HUES6 (cell line): Measurements from ENCODE around the gene ASB6.
A peak's percentile ranks its signal among the peaks of the same experiment; 100 is the strongest.
"Not testable (repeated sequence)": the region's sequence is repeated elsewhere in the genome, so short reads cannot be mapped to it uniquely, and the experiment has no call there.

Source experiments
- H3K27ac ChIP-seq: 2 replicates; pipeline ENCODE4 v1.7.0; 2013; ENCODE audit warnings: low read depth, mild to moderate bottlenecking, low read length, inconsistent platforms
- H3K27me3 ChIP-seq: 2 replicates; pipeline ENCODE4 v1.6.1; 2013; ENCODE audit warnings: low read length; ENCODE audit not compliant: control insufficient read depth, insufficient read depth
- H3K36me3 ChIP-seq: 2 replicates; pipeline ENCODE4 v1.6.1; 2013; ENCODE audit warnings: low read length; ENCODE audit not compliant: control insufficient read depth, insufficient read depth
- H3K4me1 ChIP-seq: 2 replicates; pipeline ENCODE4 v1.6.1; 2013; ENCODE audit warnings: low read length; ENCODE audit not compliant: control insufficient read depth, insufficient read depth
- H3K4me3 ChIP-seq: 2 replicates; pipeline ENCODE4 v1.5.1; 2013; ENCODE audit warnings: low read depth, low read length
- H3K9ac ChIP-seq: one replicate; pipeline ENCODE4 v1.6.1; 2013; ENCODE audit warnings: mild to moderate bottlenecking, low read length
- H3K9me3 ChIP-seq: 2 replicates; pipeline ENCODE4 v1.6.1; 2013; ENCODE audit warnings: low read depth, low read length; ENCODE audit not compliant: control insufficient read depth, insufficient read depth

The ASB6 gene

DNA sequence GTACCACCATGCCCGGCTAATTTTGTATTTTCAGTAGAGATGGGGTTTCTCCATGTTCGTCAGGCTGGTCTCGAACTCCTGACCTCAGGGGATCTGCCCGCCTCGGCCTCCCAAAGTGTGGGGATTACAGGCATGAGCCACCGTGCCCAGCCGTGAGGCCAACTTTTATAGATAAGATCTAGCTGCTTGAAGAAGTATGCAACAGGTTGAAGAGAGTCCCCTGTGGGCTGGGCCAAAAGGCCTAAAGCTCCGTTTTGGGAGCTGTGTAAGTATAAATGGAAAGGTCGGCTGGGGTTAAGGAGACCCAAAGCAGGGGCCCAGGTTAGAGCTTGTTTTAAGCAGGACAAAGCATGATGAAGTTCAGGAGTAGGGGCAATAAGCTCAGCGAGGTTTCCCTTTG, 49.2 kb downstream of the ASB6 start:
- not testable (repeated sequence) for H3K9me3 ChIP-seq, H3K4me3 ChIP-seq, H3K27ac ChIP-seq, H3K9ac ChIP-seq, H3K36me3 ChIP-seq
- H3K27me3 ChIP-seq: peaks cover 40% of the 10 kb centered on the region
- H3K4me1 ChIP-seq: peaks cover 35% of the 10 kb centered on the region

- H3K27ac ChIP-seq: no peak overlapping the region
- no peaks in the 10 kb centered on the region for H3K9me3 ChIP-seq
- H3K27me3 ChIP-seq: peaks cover 40% of the 10 kb centered on the region
- H3K4me1 ChIP-seq: peaks cover 39% of the 10 kb centered on the region
- no peak overlapping the region for H3K9ac ChIP-seq
- peak overlapping the region; percentile 16; the same call in 1 of the 2 replicates for H3K4me3 ChIP-seq
- H3K36me3 ChIP-seq: no peaks in the 10 kb centered on the region
Observed at GRCh38 chr9:129591916-129592315, 50.0 kb downstream of the ASB6 start.

- H3K9me3 ChIP-seq: no peaks in the 10 kb centered on the region
- H3K4me3 ChIP-seq: no peak overlapping the region
- H3K9ac ChIP-seq: no peak overlapping the region
- no peak overlapping the region for H3K27ac ChIP-seq
- H3K36me3 ChIP-seq: no peaks in the 10 kb centered on the region
- peaks cover 40% of the 10 kb centered on the region for H3K27me3 ChIP-seq
- peaks cover 35% of the 10 kb centered on the region for H3K4me1 ChIP-seq
Observed at GRCh38 chr9:129590466-129590865, 51.5 kb downstream of the ASB6 start.

DNA sequence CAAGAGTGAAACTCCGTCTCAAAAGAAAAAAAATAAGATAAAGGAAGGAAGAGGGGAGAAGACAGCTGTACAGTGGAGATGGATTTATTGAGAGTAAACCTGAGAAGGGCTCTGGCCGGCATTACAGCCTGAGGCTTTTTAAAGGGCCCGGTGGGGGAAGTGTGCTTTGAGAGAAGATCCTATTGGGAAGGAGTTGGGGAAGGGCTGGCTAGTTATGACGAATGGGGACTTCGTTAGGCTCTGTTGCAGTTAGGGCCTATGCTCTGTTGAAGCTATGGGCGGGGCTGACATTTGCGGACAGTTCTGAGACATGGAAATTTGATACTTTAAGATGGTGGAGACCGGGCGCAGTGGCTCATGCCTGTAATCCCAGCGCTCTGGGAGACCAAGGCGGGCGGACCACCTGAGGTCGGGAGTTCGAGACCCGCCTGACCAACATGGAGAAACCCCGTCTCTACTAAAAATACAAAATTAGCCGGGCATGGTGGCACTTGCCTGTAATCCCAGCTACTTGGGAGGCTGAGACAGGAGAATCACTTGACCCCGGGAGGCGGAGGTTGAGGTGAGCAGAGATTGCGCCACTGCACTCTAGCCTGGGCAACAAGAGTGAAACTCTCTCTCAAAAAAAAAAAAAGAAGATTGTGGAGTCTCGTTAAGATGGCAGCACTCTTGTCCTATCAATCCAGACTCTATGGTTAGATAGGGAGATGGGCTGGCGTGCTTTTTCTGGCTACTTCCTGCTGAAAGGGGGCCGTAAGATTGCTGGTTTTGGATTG, 54.3 kb downstream of the ASB6 start:
- H3K4me1 ChIP-seq: peaks cover 25% of the 10 kb centered on the region
- no peak overlapping the region for H3K9ac ChIP-seq
- H3K27ac ChIP-seq: no peak overlapping the region
- H3K9me3 ChIP-seq: no peaks in the 10 kb centered on the region
- H3K36me3 ChIP-seq: no peaks in the 10 kb centered on the region
- H3K4me3 ChIP-seq: no peak overlapping the region
- peaks cover 19% of the 10 kb centered on the region; the same call in 1 of the 2 replicates for H3K27me3 ChIP-seq

GRCh38 chr9:129586685-129587084, 55.3 kb downstream of the ASB6 start:
- no peak overlapping the region for H3K9ac ChIP-seq
- H3K36me3 ChIP-seq: no peaks in the 10 kb centered on the region
- no peak overlapping the region for H3K4me3 ChIP-seq
- peaks cover 14% of the 10 kb centered on the region; the same call in 1 of the 2 replicates for H3K27me3 ChIP-seq
- H3K9me3 ChIP-seq: no peaks in the 10 kb centered on the region
- H3K27ac ChIP-seq: no peak overlapping the region
- H3K4me1 ChIP-seq: peaks cover 18% of the 10 kb centered on the region

GRCh38 chr9:129586245-129586644, 55.7 kb downstream of the ASB6 start:
- Histone ChIP-seq H3K36me3 (no peaks in the 10 kb centered on the region), H3K4me3 (no peak overlapping the region), H3K9ac (no peak overlapping the region), H3K27me3 (peaks cover 14% of the 10 kb centered on the region; the same call in 1 of the 2 replicates), H3K4me1 (peaks cover 18% of the 10 kb centered on the region), H3K27ac (no peak overlapping the region), H3K9me3 (no peaks in the 10 kb centered on the region)

- H3K9me3 ChIP-seq: 0 out of 2 replicates have a peak, but pooled peaks cover 2% of the 10 kb centered on the region
- H3K36me3 ChIP-seq: no peaks in the 10 kb centered on the region
- no peak overlapping the region for H3K27ac ChIP-seq
- H3K27me3 ChIP-seq: peaks cover 7% of the 10 kb centered on the region; the same call in 1 of the 2 replicates
- H3K4me3 ChIP-seq: no peak overlapping the region
- peaks cover 18% of the 10 kb centered on the region for H3K4me1 ChIP-seq
- H3K9ac ChIP-seq: no peak overlapping the region
Observed at GRCh38 chr9:129585352-129585751, 56.6 kb downstream of the ASB6 start.
